ENCODE data around the gene RNU5B-1.

RNU5B-1 gene

DNA sequence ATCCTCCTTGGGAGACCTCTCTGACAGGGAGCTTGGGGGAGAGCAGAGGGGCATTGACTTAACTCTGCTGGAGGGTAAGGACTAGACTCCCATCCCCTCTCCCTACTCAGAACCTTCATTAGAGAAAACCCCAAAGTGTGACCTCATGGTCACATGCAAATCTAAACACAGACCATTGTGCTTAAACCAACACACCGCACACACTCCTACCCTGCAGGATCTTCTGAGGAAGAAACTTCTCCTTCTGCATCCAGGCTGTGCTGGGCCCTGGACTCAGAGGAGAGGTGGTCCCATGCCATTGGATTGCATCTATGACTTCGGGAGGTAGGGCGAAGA is 17.0 kb upstream of the RNU5B-1 start:
- Histone ChIP-seq H3F3A (ENCODE audit: insufficient read depth) (0 out of 2 replicates have a peak, but pooled peaks cover 7% of the 10 kb centered on the region), H3K27me3 (ENCODE audit: low read length) (no peaks in the 10 kb centered on the region), H3K79me2 (ENCODE audit: insufficient read depth, low read length) (no peaks in the 10 kb centered on the region), H2AFZ (ENCODE audit: low read depth, low read length, severe bottlenecking) (peak overlapping the region; percentile 92), H3K9me3 (ENCODE audit: insufficient read depth, low read length) (no peaks in the 10 kb centered on the region), H3K9ac (ENCODE audit: low read length) (peak overlapping the region; percentile 74), H4K20me1 (ENCODE audit: low read depth, low read length) (no peaks in the 10 kb centered on the region), H3K36me3 (ENCODE audit: low read length) (no peaks in the 10 kb centered on the region), H3K27ac (ENCODE audit: low read depth, low read length) (peak overlapping the region; percentile 55), H3K4me3 (ENCODE audit: insufficient read depth, low read length, poor library complexity, severe bottlenecking) (peak overlapping the region; percentile 57), H3K9me2 (replicated peaks; ENCODE audit: insufficient read depth, low read length) (no peaks in the 10 kb centered on the region), H3K4me2 (ENCODE audit: low read depth, low read length, poor library complexity, severe bottlenecking) (peak overlapping the region; percentile 90)
- TF ChIP-seq, protein P1, sequence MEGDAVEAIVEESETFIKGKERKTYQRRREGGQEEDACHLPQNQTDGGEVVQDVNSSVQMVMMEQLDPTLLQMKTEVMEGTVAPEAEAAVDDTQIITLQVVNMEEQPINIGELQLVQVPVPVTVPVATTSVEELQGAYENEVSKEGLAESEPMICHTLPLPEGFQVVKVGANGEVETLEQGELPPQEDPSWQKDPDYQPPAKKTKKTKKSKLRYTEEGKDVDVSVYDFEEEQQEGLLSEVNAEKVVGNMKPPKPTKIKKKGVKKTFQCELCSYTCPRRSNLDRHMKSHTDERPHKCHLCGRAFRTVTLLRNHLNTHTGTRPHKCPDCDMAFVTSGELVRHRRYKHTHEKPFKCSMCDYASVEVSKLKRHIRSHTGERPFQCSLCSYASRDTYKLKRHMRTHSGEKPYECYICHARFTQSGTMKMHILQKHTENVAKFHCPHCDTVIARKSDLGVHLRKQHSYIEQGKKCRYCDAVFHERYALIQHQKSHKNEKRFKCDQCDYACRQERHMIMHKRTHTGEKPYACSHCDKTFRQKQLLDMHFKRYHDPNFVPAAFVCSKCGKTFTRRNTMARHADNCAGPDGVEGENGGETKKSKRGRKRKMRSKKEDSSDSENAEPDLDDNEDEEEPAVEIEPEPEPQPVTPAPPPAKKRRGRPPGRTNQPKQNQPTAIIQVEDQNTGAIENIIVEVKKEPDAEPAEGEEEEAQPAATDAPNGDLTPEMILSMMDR (IDR thresholded peaks at IDR 0.05; ENCODE audit: insufficient read depth, low read length, poor library complexity, severe bottlenecking): no peak
- no peak for TF ChIP-seq EZH2phosphoT487 (conservative IDR thresholded peaks at IDR 0.05; ENCODE audit: low read length)

DNA sequence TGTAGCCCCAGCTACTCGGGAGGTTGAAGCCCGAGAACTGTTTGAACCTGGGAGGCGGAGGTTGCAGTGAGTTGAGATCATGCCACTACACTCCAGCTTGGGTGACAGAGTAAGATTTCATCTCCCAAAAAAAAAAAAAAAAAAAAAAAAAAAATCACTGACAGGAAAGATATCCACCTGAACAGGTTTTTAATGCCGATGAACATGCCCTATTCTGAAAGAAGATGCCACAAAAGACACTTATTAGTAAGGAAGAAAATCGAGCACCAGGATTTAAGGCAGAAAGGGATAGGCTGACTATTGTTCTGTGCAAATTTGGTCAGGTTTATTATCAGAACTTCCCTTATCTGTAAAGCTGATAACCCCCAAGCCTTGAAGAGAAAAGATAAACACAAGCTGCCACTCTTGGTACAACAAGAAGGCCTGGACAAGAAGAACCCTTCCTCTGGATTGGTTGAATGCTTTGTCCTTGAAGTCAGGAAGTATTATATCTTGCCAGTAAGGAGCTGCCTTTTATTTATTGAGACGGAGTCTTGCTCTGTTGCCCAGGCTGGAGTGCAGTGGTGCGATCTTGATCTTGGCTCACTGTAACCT is 15.1 kb upstream of the RNU5B-1 start:
- peaks cover 7% of the 10 kb centered on the region; the same call in 1 of the 2 replicates for H3F3A ChIP-seq (ENCODE audit: insufficient read depth)
- H3K4me3 ChIP-seq (ENCODE audit: insufficient read depth, low read length, poor library complexity, severe bottlenecking): no peak overlapping the region
- H2AFZ ChIP-seq (ENCODE audit: low read depth, low read length, severe bottlenecking): no peak overlapping the region
- H3K4me2 ChIP-seq (ENCODE audit: low read depth, low read length, poor library complexity, severe bottlenecking): no peak overlapping the region
- H3K36me3 ChIP-seq (ENCODE audit: low read length): no peaks in the 10 kb centered on the region
- no peaks in the 10 kb centered on the region for H3K9me3 ChIP-seq (ENCODE audit: insufficient read depth, low read length)
- no peak overlapping the region for H3K27ac ChIP-seq (ENCODE audit: low read depth, low read length)
- no peaks in the 10 kb centered on the region for H3K79me2 ChIP-seq (ENCODE audit: insufficient read depth, low read length)
- H3K27me3 ChIP-seq (ENCODE audit: low read length): no peaks in the 10 kb centered on the region
- no peaks in the 10 kb centered on the region for H4K20me1 ChIP-seq (ENCODE audit: low read depth, low read length)
- no peak for TF ChIP-seq EZH2phosphoT487 (conservative IDR thresholded peaks at IDR 0.05; ENCODE audit: low read length)
- TF ChIP-seq, protein P1 (IDR thresholded peaks at IDR 0.05; ENCODE audit: insufficient read depth, low read length, poor library complexity, severe bottlenecking): no peak
- H3K9ac ChIP-seq (ENCODE audit: low read length): no peak overlapping the region
- no peaks in the 10 kb centered on the region for H3K9me2 ChIP-seq (replicated peaks; ENCODE audit: insufficient read depth, low read length)

DNA sequence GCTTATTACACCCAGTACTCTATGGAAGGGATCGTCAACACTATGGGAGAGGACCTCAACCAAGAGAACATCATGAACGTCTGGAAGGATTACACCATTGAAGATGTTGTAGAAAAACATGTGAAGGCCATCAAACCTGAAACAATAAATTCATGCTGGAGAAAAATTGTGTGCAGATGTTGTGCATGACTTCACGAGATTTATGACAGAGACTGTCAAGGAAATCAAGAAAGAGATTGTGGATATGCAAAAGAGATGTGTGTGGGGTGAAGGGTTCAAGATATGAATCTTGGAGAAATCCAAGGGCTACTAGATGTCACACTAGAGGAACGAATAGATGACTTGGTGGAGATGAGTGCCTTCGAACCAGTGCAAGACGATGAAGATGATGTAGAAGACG is 14.2 kb upstream of the RNU5B-1 start:
- Histone ChIP-seq H3K4me2 (ENCODE audit: low read depth, low read length, poor library complexity, severe bottlenecking) (no peak overlapping the region), H3K9ac (ENCODE audit: low read length) (no peak overlapping the region), H3F3A (ENCODE audit: insufficient read depth) (peaks cover 12% of the 10 kb centered on the region; the same call in 1 of the 2 replicates), H3K36me3 (ENCODE audit: low read length) (no peaks in the 10 kb centered on the region), H3K9me3 (ENCODE audit: insufficient read depth, low read length) (no peaks in the 10 kb centered on the region), H4K20me1 (ENCODE audit: low read depth, low read length) (no peaks in the 10 kb centered on the region), H3K9me2 (replicated peaks; ENCODE audit: insufficient read depth, low read length) (no peaks in the 10 kb centered on the region), H3K4me3 (ENCODE audit: insufficient read depth, low read length, poor library complexity, severe bottlenecking) (no peak overlapping the region), H3K27ac (ENCODE audit: low read depth, low read length) (no peak overlapping the region), H2AFZ (ENCODE audit: low read depth, low read length, severe bottlenecking) (no peak overlapping the region), H3K79me2 (ENCODE audit: insufficient read depth, low read length) (no peaks in the 10 kb centered on the region), H3K27me3 (ENCODE audit: low read length) (no peaks in the 10 kb centered on the region)
- TF ChIP-seq, protein P1 (IDR thresholded peaks at IDR 0.05; ENCODE audit: insufficient read depth, low read length, poor library complexity, severe bottlenecking): no peak
- TF ChIP-seq EZH2phosphoT487 (conservative IDR thresholded peaks at IDR 0.05; ENCODE audit: low read length): no peak

All from SU-DHL-6 (cell line).